Smooth muscle cell (in vitro differentiated cells): ENCODE data around the gene FAP. TPM values are rescaled to one million over a fixed set of nuclear protein-coding genes. Genes with fewer than 3 reads are reported as not detected.
A peak's percentile ranks its signal among the peaks of the same experiment; 100 is the strongest.

Source experiments
- DNase-seq: peaks from one replicate; lab custom pipeline; 2025; ENCODE audit not compliant: unreplicated experiment; lab: John Stamatoyannopoulos, UW
- H2AFZ ChIP-seq: fragments of 200-600 bp; sonication (generic); 2 replicates; pipeline ENCODE4 v1.6.0; 2016; ENCODE audit warnings: antibody characterized with exemption, low read depth, mild to moderate bottlenecking
- H3F3A ChIP-seq: fragments of 200-600 bp; sonication (generic); 2 replicates; pipeline ENCODE4 v1.6.0; 2017; ENCODE audit warnings: antibody characterized with exemption, low read depth
- H3K27ac ChIP-seq: fragments of 200-600 bp; sonication (generic); 2 replicates; pipeline ENCODE4 v1.5.1; 2016; ENCODE audit warnings: low read depth, mild to moderate bottlenecking
- H3K27me3 ChIP-seq: fragments of 200-600 bp; sonication (generic); 2 replicates; pipeline ENCODE4 v1.6.1; 2016; ENCODE audit warnings: low read depth, mild to moderate bottlenecking
- H3K36me3 ChIP-seq: fragments of 200-600 bp; sonication (generic); 2 replicates; pipeline ENCODE4 v1.5.1; 2016; ENCODE audit warnings: low read depth
- H3K4me1 ChIP-seq: fragments of 200-600 bp; sonication (generic); 2 replicates; pipeline ENCODE4 v1.5.1; 2016; ENCODE audit warnings: low read depth
- H3K4me2 ChIP-seq: fragments of 200-600 bp; sonication (generic); 2 replicates; pipeline ENCODE4 v1.6.0; 2016; ENCODE audit warnings: mild to moderate bottlenecking
- H3K4me3 ChIP-seq: fragments of 200-600 bp; sonication (generic); 2 replicates; pipeline ENCODE4 v1.5.1; 2016; ENCODE audit warnings: mild to moderate bottlenecking
- H3K79me2 ChIP-seq: fragments of 200-600 bp; sonication (generic); 2 replicates; pipeline ENCODE4 v1.6.0; 2016; ENCODE audit warnings: low read depth, mild to moderate bottlenecking
- H3K9ac ChIP-seq: fragments of 200-600 bp; sonication (generic); 2 replicates; pipeline ENCODE4 v1.6.0; 2016; ENCODE audit warnings: low read depth
- H3K9me3 ChIP-seq: fragments of 200-600 bp; sonication (generic); replicated peaks from 2 replicates; pipeline ENCODE4 v1.5.1; 2016; ENCODE audit warnings: low read depth
- H4K20me1 ChIP-seq: fragments of 200-600 bp; sonication (generic); 2 replicates; pipeline ENCODE4 v1.6.0; 2016; ENCODE audit warnings: low read depth
- CTCF ChIP-seq: fragments of 200-600 bp; sonication (generic); IDR thresholded peaks from 2 replicates; pipeline ENCODE4 v1.5.1; 2017; ENCODE audit warnings: borderline replicate concordance, mild to moderate bottlenecking, antibody characterized with exemption; ENCODE audit not compliant: insufficient read depth, poor library complexity, severe bottlenecking
- WGBS: methylation state at CpG from one replicate; pipeline ENCODE4 v1.1.7; 2016; ENCODE audit warnings: low lambda C conversion rate; 5-methylcytosine and 5-hydroxymethylcytosine counted together
- polyA plus RNA-seq: library from polyadenylated mRNA; unstranded; fragments of >200 nt; fragmentation: Nextera tagmentation; extraction: Ambion mirVana; gene quantifications from 2 replicates; pipeline ENCODE4 v1.2.1, GENCODE V29; 2016
- total RNA-seq: library from RNA; depleted of rRNA; stranded (reverse); fragments of >200 nt; gene quantifications from 2 replicates; pipeline ENCODE4 v1.2.3, GENCODE V29; 2014

The FAP gene
- total and polyA plus RNA-seq, 2 experiments from 2014 or later = 29.6 to 47.0 TPM

- H3K79me2 ChIP-seq = no peaks in the 10 kb centered on the region
- H3K9me3 ChIP-seq = no peaks in the 10 kb centered on the region
- H3K4me1 ChIP-seq = peaks cover 12% of the 10 kb centered on the region
- no peaks in the 10 kb centered on the region for H3K27me3 ChIP-seq
- no peak overlapping the region for H3K4me3 ChIP-seq
- DNase-seq = no peak
- H3K36me3 ChIP-seq = no peaks in the 10 kb centered on the region
- H3F3A ChIP-seq = no peaks in the 10 kb centered on the region
- peak overlapping the region; percentile 89 for H3K27ac ChIP-seq
- H3K9ac ChIP-seq = peak overlapping the region; percentile 42
- H4K20me1 ChIP-seq = no peaks in the 10 kb centered on the region
- no peak overlapping the region for H2AFZ ChIP-seq
- 53% methylated on average over 4 of the region's 4 CpGs for WGBS
- TF ChIP-seq CTCF = peak; percentile 7
- H3K4me2 ChIP-seq = peak overlapping the region; percentile 52
Observed at GRCh38 chr2:162258169-162258568, 14.9 kb upstream of the FAP start.

- Histone ChIP-seq H3K4me3 (no peak overlapping the region), H3K79me2 (no peaks in the 10 kb centered on the region), H3K9ac (no peak overlapping the region), H3K4me2 (peak overlapping the region; percentile 5), H3K27ac (peak overlapping the region; percentile 89), H3K36me3 (no peaks in the 10 kb centered on the region), H3F3A (no peaks in the 10 kb centered on the region), H3K4me1 (peaks cover 12% of the 10 kb centered on the region), H3K9me3 (no peaks in the 10 kb centered on the region), H3K27me3 (no peaks in the 10 kb centered on the region), H2AFZ (no peak overlapping the region), H4K20me1 (no peaks in the 10 kb centered on the region)
- 53% methylated on average over 1 of the region's 1 CpG for WGBS
- no peak for TF ChIP-seq CTCF
- no peak for DNase-seq
Observed at GRCh38 chr2:162257425-162257824, 14.2 kb upstream of the FAP start.

GRCh38 chr2:162256591-162256991 is 13.3 kb upstream of the FAP start:
- TF ChIP-seq CTCF = no peak
- H4K20me1 ChIP-seq = no peaks in the 10 kb centered on the region
- peak overlapping the region; percentile 5 for H3K4me2 ChIP-seq

GRCh38 chr2:162254236-162254871 is 11.1 kb upstream of the FAP start:
- no peak overlapping the region for H3K27ac ChIP-seq
- H3K4me1 ChIP-seq = peaks cover 12% of the 10 kb centered on the region
- H3K27me3 ChIP-seq = no peaks in the 10 kb centered on the region
- H3F3A ChIP-seq = no peaks in the 10 kb centered on the region
- no peak for DNase-seq
- no peak overlapping the region for H3K4me2 ChIP-seq
- H3K9me3 ChIP-seq = peaks cover 4% of the 10 kb centered on the region
- H3K79me2 ChIP-seq = no peaks in the 10 kb centered on the region
- no peak overlapping the region for H3K4me3 ChIP-seq
- H3K36me3 ChIP-seq = no peaks in the 10 kb centered on the region
- no peak overlapping the region for H3K9ac ChIP-seq
- 83% methylated on average over 2 of the region's 2 CpGs for WGBS
- no peak for TF ChIP-seq CTCF
- no peaks in the 10 kb centered on the region for H4K20me1 ChIP-seq
- H2AFZ ChIP-seq = no peak overlapping the region

More at GRCh38 chr2:162256591-162256991, 13.3 kb upstream of the FAP start:
- Histone ChIP-seq H3F3A (no peaks in the 10 kb centered on the region), H3K4me1 (peaks cover 12% of the 10 kb centered on the region), H3K79me2 (no peaks in the 10 kb centered on the region), H3K27ac (peak overlapping the region; percentile 89), H3K9me3 (no peaks in the 10 kb centered on the region), H3K36me3 (no peaks in the 10 kb centered on the region), H2AFZ (no peak overlapping the region), H3K27me3 (no peaks in the 10 kb centered on the region), H3K9ac (no peak overlapping the region), H3K4me3 (no peak overlapping the region)
- DNase-seq = no peak
- WGBS = 83% methylated on average over 2 of the region's 2 CpGs
